GM06990 (cell line): ENCODE data around the gene MDC1.

Experiments
- DNase-seq: peaks from one replicate; pipeline ENCODE4 v3.0.0-alpha.2; 2011; ENCODE audit not compliant: insufficient read length; ENCODE audit errors: extremely low read depth
- H3K27me3 ChIP-seq: replicated peaks from 2 replicates; pipeline ENCODE4 v1.6.0; 2011; ENCODE audit warnings: low read length; ENCODE audit not compliant: control insufficient read depth, insufficient read depth
- H3K36me3 ChIP-seq: 2 replicates; pipeline ENCODE4 v1.5.1; 2011; ENCODE audit warnings: low read length; ENCODE audit not compliant: control insufficient read depth, insufficient read depth
- H3K4me3 ChIP-seq: replicated peaks from 2 replicates; pipeline ENCODE4 v1.5.1; 2011; ENCODE audit warnings: low read depth, mild to moderate bottlenecking, control low read depth, low read length
- CTCF ChIP-seq: IDR thresholded peaks from 2 replicates; pipeline ENCODE4 v1.5.1; 2011; ENCODE audit warnings: low read length, control low read depth, mild to moderate bottlenecking, inconsistent platforms; ENCODE audit not compliant: insufficient read depth, poor library complexity, severe bottlenecking

The MDC1 gene

GRCh38 chr6:30747902-30748769, 31.1 kb upstream of the MDC1 start:
- no peak for TF ChIP-seq CTCF
- DNase-seq, result no peak
- Histone ChIP-seq H3K27me3 (no peaks in the 10 kb centered on the region), H3K4me3 (no peak overlapping the region), H3K36me3 (no peaks in the 10 kb centered on the region)

DNA sequence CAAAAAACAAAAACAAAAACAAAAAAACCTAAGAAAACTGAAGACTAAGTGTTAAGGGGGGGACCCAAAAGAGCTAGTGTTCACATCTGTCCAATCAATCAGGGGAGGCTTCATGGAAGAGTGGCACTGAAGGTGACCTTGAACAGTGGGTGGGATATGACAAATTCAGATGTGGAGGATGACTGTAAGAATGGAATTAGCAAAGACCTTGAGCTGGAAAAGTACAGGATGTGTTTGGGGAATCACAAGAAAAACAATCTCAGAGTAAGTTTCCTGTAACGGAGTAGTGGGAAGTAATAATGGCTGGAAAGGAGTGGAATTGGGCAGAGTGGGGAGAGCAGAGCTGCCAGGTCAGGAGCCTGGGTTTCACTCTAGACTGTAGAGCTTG, 30.2 kb upstream of the MDC1 start:
- TF ChIP-seq CTCF, result no peak
- no peaks in the 10 kb centered on the region for H3K36me3 ChIP-seq
- no peak overlapping the region for H3K4me3 ChIP-seq
- no peaks in the 10 kb centered on the region for H3K27me3 ChIP-seq
- no peak for DNase-seq

DNA sequence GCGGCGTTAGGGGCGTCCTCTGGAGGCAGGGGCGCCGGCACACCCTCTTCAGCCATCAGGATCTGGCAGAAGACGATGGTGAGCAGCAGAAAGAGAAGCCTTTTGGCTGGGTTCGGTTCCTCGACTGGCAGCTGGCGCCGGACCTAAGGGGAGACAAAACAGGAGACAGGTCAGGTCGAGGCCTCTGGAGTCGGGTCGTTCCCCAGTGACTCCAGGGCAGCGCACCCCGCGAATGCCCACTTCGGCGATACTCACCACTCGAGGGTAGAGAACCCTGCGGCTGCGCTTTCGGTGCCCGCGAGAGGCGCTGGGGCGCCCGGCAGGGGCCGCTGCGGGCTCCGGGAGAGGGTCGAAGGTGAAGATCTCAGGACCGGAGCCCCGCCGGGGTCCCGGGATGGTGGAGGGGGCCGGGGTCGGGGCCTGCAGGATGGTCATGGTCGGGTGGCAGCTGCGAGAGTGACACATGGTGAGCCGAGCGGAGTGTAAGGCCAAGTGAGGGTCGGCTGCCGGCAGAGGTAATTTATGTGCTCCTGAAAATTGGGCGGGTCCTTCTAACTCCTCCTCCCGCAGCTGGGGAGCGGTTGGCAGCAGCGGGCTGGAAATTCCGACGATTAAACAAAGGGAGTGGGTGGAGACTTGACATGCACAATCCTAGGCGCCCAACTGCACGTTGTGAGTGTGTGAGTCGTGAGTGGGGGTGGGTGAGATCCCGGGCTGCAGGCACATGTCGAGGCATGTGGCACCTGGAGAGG, 27.1 kb upstream of the MDC1 start, which contains the start of gene IER3:
TSS of gene IER3 (minus strand) at position 494 of the 752 bp plus-strand sequence. CDS start at position 465, 29 bp downstream.
- H3K27me3 ChIP-seq, result no peaks in the 10 kb centered on the region
- peak; percentile 86 for DNase-seq
- peak within 1 kb of the TSS; percentile 66 for H3K4me3 ChIP-seq
- peaks cover 10% of the 10 kb centered on the region for H3K36me3 ChIP-seq
- TF ChIP-seq CTCF, result peak; percentile 90

GRCh38 chr6:30743099-30744053, 26.3 kb upstream of the MDC1 start:
- H3K27me3 ChIP-seq, result no peaks in the 10 kb centered on the region
- peak overlapping the region; percentile 66 for H3K4me3 ChIP-seq
- TF ChIP-seq CTCF, result no peak
- H3K36me3 ChIP-seq, result peaks cover 11% of the 10 kb centered on the region
- DNase-seq, result peak; percentile 62

DNA sequence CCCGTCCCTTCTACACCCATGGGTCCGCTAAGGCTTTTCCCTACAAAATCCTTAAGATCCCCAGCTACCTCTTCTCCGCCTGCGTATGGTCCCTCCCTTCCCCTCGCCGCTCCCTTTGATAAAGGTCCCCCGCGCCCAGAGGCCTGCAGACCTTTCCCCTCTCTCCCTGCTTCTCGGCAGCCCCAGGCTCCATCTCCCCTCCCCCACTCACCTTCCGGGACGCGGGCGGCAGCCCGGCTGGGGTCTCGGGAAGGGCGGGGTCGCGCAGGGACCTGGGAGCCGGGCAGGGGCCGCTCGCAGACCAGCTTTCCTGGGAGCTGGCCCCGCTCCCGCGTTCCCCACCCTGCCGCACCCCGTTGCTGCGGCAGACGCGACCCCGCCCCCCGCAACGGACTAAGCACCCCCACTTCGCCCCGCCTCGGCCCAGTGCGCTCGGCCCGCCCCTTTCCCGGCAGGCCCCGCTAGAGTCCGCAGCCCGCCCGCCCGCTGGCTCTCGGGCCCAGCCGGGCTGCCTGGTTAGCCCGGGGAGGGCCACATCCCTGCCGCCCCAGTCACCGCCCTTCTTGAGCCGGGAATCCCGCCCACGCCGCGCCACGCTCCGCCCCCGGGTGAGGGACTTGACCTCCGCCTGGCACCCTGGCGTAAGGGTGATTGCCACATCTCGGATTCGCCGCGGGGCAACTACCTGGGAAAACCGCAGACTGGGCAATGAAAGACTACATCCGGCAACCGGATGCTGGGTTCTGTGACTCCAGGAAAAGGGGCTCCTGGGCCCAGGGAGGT, 25.4 kb upstream of the MDC1 start, which contains the start of gene FLOT1:
TSS of gene FLOT1 (minus strand) at position 372 of the 783 bp plus-strand sequence. CDS start 498 bp downstream, outside the sequence.
- peak; percentile 98 for DNase-seq
- Histone ChIP-seq H3K27me3 (no peaks in the 10 kb centered on the region), H3K36me3 (peaks cover 11% of the 10 kb centered on the region), H3K4me3 (peak within 1 kb of the TSS; percentile 66)
- no peak for TF ChIP-seq CTCF
